SK-N-SH treated with all-trans-retinoic acid at 6 μM for 48 hours (cell line): ENCODE measurements around the gene LDB2.

ENCODE experiments used
- ATAC-seq: fragments of 200-7000 bp; cut with Tn5 transposase; 3 replicates; pipeline ENCODE4 v1.9.1; 2020; ENCODE audit warnings: mild to moderate bottlenecking, moderate library complexity
- ARNTL ChIP-seq: fragments of 450-650 bp; formaldehyde crosslinking; IDR thresholded peaks from 2 replicates; pipeline ENCODE4 v1.5.0; 2020; ENCODE audit warnings: low read depth, mild to moderate bottlenecking, moderate library complexity, borderline replicate concordance
- BACH2 ChIP-seq: fragments of 250-450 bp; sonication (Bioruptor Pico); IDR thresholded peaks from 2 replicates; pipeline ENCODE4 v1.9.0; 2021; ENCODE audit warnings: mild to moderate bottlenecking, borderline replicate concordance
- CSDC2 ChIP-seq: fragments of 250-450 bp; sonication (Bioruptor Pico); IDR thresholded peaks from 2 replicates; pipeline ENCODE4 v1.5.0; 2020; ENCODE audit warnings: mild to moderate bottlenecking, moderate library complexity
- ESRRG ChIP-seq: fragments of 250-450 bp; sonication (Bioruptor Pico); IDR thresholded peaks from 2 replicates; pipeline ENCODE4 v1.6.1; 2021; ENCODE audit warnings: mild to moderate bottlenecking
- GLIS3 ChIP-seq: fragments of 250-450 bp; sonication (Bioruptor Pico); IDR thresholded peaks from 2 replicates; pipeline ENCODE4 v1.5.0; 2020; ENCODE audit warnings: mild to moderate bottlenecking, moderate library complexity
- ISL1 ChIP-seq: fragments of 250-450 bp; sonication (Bioruptor Pico); IDR thresholded peaks from 2 replicates; pipeline ENCODE4 v2.1.2; 2022; ENCODE audit warnings: mild to moderate bottlenecking, moderate library complexity
- POU6F1 ChIP-seq: fragments of 250-450 bp; sonication (Bioruptor Pico); IDR thresholded peaks from 2 replicates; pipeline ENCODE4 v1.8.0; 2021; ENCODE audit warnings: low read depth, mild to moderate bottlenecking, moderate library complexity, borderline replicate concordance
- RARB ChIP-seq: fragments of 250-450 bp; sonication (Bioruptor Pico); IDR thresholded peaks from 2 replicates; pipeline ENCODE4 v1.8.0; 2021; ENCODE audit warnings: mild to moderate bottlenecking, moderate library complexity
- TCF4 ChIP-seq: fragments of 250-450 bp; sonication (Bioruptor Pico); IDR thresholded peaks from 2 replicates; pipeline ENCODE4 v1.8.0; 2021; ENCODE audit warnings: mild to moderate bottlenecking, moderate library complexity, borderline replicate concordance
- TOX ChIP-seq: fragments of 250-450 bp; sonication (Bioruptor Pico); IDR thresholded peaks from 2 replicates; pipeline ENCODE4 v1.8.0; 2021; ENCODE audit warnings: mild to moderate bottlenecking, moderate library complexity, borderline replicate concordance
- TSHZ2 ChIP-seq: fragments of 250-450 bp; sonication (Bioruptor Pico); IDR thresholded peaks from 2 replicates; pipeline ENCODE4 v1.5.0; 2020; ENCODE audit warnings: mild to moderate bottlenecking, moderate library complexity
- ZC3H10 ChIP-seq: fragments of 250-450 bp; sonication (Bioruptor Pico); IDR thresholded peaks from 2 replicates; pipeline ENCODE4 v1.5.1; 2021; ENCODE audit warnings: mild to moderate bottlenecking, moderate library complexity
- ZFP3 ChIP-seq: fragments of 250-450 bp; sonication (Bioruptor Pico); IDR thresholded peaks from 2 replicates; pipeline ENCODE4 v1.5.0; 2020; ENCODE audit warnings: mild to moderate bottlenecking, moderate library complexity
- ZFP30 ChIP-seq: fragments of 450-650 bp; formaldehyde crosslinking; IDR thresholded peaks from 2 replicates; pipeline ENCODE4 v1.5.0; 2022; ENCODE audit warnings: mild to moderate bottlenecking, moderate library complexity
- ZNF565 ChIP-seq: fragments of 450-650 bp; formaldehyde crosslinking; conservative IDR thresholded peaks from 2 replicates; pipeline ENCODE4 v1.5.0; 2020; ENCODE audit warnings: low read depth, mild to moderate bottlenecking, moderate library complexity
- ZNF70 ChIP-seq: fragments of 450-650 bp; formaldehyde crosslinking; IDR thresholded peaks from 2 replicates; pipeline ENCODE4 v1.5.0; 2020; ENCODE audit warnings: mild to moderate bottlenecking, moderate library complexity
- ZNF8 ChIP-seq: fragments of 450-650 bp; formaldehyde crosslinking; IDR thresholded peaks from 2 replicates; pipeline ENCODE4 v1.5.0; 2020; ENCODE audit warnings: mild to moderate bottlenecking, moderate library complexity
- TF ChIP-seq, protein P1 (sequence below): fragments of 250-450 bp; sonication (Bioruptor Pico); IDR thresholded peaks from 2 replicates; pipeline ENCODE4 v1.5.1; 2021; ENCODE audit warnings: mild to moderate bottlenecking, moderate library complexity

Gene LDB2

DNA sequence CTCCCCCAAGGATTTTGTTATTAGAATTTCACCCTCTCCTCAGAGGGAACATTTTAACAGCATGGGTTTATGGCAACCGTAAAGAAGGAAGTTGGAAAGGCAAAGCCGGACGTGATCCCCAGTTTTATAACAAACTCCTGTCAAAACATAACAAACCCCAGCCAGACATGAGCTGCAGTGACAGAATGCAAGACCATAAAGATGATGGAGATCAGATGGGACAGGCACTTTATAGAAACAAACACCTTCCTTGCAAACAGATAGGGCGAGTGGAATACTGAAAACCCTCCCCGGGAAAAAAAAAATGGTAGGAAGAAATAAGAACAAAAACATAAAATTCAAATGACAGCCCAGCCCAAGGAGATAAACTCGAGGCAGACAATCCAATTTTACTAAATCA lies 281.4 kb downstream of the LDB2 start:
- ATAC-seq: no peak

GRCh38 chr4:16609170-16609758 lies 289.2 kb downstream of the LDB2 start:
- TF ChIP-seq ZNF8 (no peak), TSHZ2 (CRISPR knock-in tag) (no peak), ZC3H10 (CRISPR knock-in tag) (no peak), ZFP30 (CRISPR knock-in tag) (no peak), ISL1 (CRISPR knock-in tag) (no peak), ZFP3 (CRISPR knock-in tag) (no peak), GLIS3 (CRISPR knock-in tag) (no peak), CSDC2 (CRISPR knock-in tag) (no peak), ESRRG (CRISPR knock-in tag) (no peak), BACH2 (CRISPR knock-in tag) (no peak), ZNF70 (CRISPR knock-in tag) (no peak), POU6F1 (CRISPR knock-in tag) (no peak)
- ATAC-seq: no peak

More for the DNA sequence above, 281.4 kb downstream of the LDB2 start:
- TF ChIP-seq TOX (CRISPR knock-in tag) (no peak), ZFP3 (CRISPR knock-in tag) (no peak)

DNA sequence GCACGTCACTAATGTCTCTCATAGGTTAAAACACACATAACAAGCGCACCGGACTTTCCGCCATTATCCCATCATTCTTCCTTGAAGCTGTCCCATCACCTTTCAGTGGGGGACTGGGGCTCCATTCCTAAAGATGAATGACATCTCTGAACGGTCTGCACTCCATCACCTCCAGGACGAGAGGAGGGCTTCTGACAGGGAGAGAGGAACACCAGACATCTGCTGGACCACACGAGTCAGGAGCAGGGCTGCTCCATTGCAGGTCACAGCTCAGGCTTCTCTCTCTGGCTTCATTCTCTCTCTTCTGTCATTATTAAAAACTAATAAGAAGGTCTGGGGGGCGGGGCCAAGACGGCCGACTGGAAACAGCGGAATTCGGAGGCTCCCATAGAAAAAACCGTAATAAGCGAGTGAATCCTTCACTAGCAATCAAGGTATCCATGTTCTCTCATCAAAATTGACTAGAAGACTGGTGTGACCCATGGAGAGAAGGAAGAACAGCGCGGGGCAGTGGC lies 289.8 kb downstream of the LDB2 start:
- ATAC-seq: no peak
- TF ChIP-seq ZC3H10 (CRISPR knock-in tag) (no peak), POU6F1 (CRISPR knock-in tag) (no peak), ISL1 (CRISPR knock-in tag) (no peak), TSHZ2 (CRISPR knock-in tag) (no peak), ARNTL (CRISPR knock-in tag) (no peak), ZFP3 (CRISPR knock-in tag) (no peak), CSDC2 (CRISPR knock-in tag) (no peak), RARB (no peak), ZNF70 (CRISPR knock-in tag) (no peak), ZFP30 (CRISPR knock-in tag) (no peak), ESRRG (CRISPR knock-in tag) (no peak), ZNF565 (CRISPR knock-in tag) (no peak), TCF4 (CRISPR knock-in tag) (no peak)
- TF ChIP-seq, protein P1, sequence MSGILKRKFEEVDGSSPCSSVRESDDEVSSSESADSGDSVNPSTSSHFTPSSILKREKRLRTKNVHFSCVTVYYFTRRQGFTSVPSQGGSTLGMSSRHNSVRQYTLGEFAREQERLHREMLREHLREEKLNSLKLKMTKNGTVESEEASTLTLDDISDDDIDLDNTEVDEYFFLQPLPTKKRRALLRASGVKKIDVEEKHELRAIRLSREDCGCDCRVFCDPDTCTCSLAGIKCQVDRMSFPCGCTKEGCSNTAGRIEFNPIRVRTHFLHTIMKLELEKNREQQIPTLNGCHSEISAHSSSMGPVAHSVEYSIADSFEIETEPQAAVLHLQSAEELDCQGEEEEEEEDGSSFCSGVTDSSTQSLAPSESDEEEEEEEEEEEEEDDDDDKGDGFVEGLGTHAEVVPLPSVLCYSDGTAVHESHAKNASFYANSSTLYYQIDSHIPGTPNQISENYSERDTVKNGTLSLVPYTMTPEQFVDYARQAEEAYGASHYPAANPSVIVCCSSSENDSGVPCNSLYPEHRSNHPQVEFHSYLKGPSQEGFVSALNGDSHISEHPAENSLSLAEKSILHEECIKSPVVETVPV (CRISPR knock-in tag): no peak
- TF ChIP-seq, all 23 proteins: peak for 0
